Measurements from ENCODE around the gene PCCA.

DNA sequence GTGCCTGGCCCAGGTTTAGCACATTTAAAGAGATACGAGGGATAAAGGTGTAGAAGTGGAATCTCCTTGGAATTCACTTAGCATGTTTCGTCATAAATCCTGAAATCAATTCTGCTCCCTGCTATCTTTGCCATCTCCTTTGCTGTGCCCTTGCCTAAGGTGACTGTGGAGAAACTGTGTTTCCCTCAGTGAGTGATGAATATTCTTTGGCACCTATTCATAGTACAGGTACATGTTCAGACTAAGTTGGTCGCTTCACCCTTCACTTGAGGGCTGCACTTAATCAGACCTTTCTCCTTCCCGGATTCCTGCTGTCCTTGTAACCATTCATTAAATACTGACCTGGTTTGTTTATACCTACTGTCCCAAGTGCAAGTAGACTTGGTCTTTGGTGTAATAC lies 17.8 kb downstream of the PCCA start:
- TF ChIP-seq, protein P1, sequence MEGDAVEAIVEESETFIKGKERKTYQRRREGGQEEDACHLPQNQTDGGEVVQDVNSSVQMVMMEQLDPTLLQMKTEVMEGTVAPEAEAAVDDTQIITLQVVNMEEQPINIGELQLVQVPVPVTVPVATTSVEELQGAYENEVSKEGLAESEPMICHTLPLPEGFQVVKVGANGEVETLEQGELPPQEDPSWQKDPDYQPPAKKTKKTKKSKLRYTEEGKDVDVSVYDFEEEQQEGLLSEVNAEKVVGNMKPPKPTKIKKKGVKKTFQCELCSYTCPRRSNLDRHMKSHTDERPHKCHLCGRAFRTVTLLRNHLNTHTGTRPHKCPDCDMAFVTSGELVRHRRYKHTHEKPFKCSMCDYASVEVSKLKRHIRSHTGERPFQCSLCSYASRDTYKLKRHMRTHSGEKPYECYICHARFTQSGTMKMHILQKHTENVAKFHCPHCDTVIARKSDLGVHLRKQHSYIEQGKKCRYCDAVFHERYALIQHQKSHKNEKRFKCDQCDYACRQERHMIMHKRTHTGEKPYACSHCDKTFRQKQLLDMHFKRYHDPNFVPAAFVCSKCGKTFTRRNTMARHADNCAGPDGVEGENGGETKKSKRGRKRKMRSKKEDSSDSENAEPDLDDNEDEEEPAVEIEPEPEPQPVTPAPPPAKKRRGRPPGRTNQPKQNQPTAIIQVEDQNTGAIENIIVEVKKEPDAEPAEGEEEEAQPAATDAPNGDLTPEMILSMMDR (IDR thresholded peaks at IDR 0.05), result no peak
- no peak for TF ChIP-seq EZH2 (IDR thresholded peaks at IDR 0.05; ENCODE audit: borderline replicate concordance, insufficient read depth, low read depth, low read length, poor library complexity, severe bottlenecking)
